Activated T-helper 1 cell treated with anti-CD3 and anti-CD28 coated beads, Interleukin-2, amount 50 U/mL, for 16 hours (primary cell): ENCODE data around the gene SPDL1.

Experiments used
- DNase-seq, 2 donors: peaks; one replicate each; pipeline ENCODE4 v3.0.0-alpha.2; 2020; ENCODE audit warnings: low read depth in 1 of 2, low spot score in 1 of 2

Gene SPDL1

GRCh38 chr5:169583424-169584220, at the start of gene SPDL1:
SPDL1 (plus strand) TSS chr5:169583773; CDS start chr5:169588417, 4,644 bp downstream.
- peak; percentile 86 to 88 for DNase-seq

- no peak for DNase-seq
Measured at GRCh38 chr5:169534311-169534880, 49.2 kb upstream of the SPDL1 start.

GRCh38 chr5:169534939-169535338, 48.6 kb upstream of the SPDL1 start:
- DNase-seq: no peak

- DNase-seq: no peak
Measured at GRCh38 chr5:169538944-169539343, 44.6 kb upstream of the SPDL1 start.

GRCh38 chr5:169542811-169543210, 40.8 kb upstream of the SPDL1 start:
- DNase-seq: no peak

- DNase-seq: no peak
Measured at GRCh38 chr5:169544264-169544950, 39.2 kb upstream of the SPDL1 start.

- no peak for DNase-seq
Measured at GRCh38 chr5:169545762-169546161, 37.8 kb upstream of the SPDL1 start.

- DNase-seq: no peak
Measured at GRCh38 chr5:169546346-169546745, 37.2 kb upstream of the SPDL1 start.

- no peak for DNase-seq
Measured at GRCh38 chr5:169547508-169547907, 36.1 kb upstream of the SPDL1 start.

GRCh38 chr5:169548315-169548714, 35.3 kb upstream of the SPDL1 start:
- no peak for DNase-seq

GRCh38 chr5:169549453-169550100, 34.0 kb upstream of the SPDL1 start:
- DNase-seq: no peak

- no peak for DNase-seq
Measured at GRCh38 chr5:169550227-169550626, 33.3 kb upstream of the SPDL1 start.

GRCh38 chr5:169551146-169551545, 32.4 kb upstream of the SPDL1 start:
- DNase-seq: no peak

GRCh38 chr5:169551696-169552095, 31.9 kb upstream of the SPDL1 start:
- DNase-seq: no peak

GRCh38 chr5:169554251-169554650, 29.3 kb upstream of the SPDL1 start:
- no peak for DNase-seq

GRCh38 chr5:169557838-169558237, 25.7 kb upstream of the SPDL1 start:
- no peak for DNase-seq

- DNase-seq: no peak
Measured at GRCh38 chr5:169561893-169562292, 21.7 kb upstream of the SPDL1 start.

- no peak for DNase-seq
Measured at GRCh38 chr5:169563369-169563768, 20.2 kb upstream of the SPDL1 start.

GRCh38 chr5:169566202-169566601, 17.4 kb upstream of the SPDL1 start:
- no peak for DNase-seq

- no peak for DNase-seq
Measured at GRCh38 chr5:169567079-169567478, 16.5 kb upstream of the SPDL1 start.

GRCh38 chr5:169569513-169569912, 14.1 kb upstream of the SPDL1 start:
- DNase-seq: no peak

- DNase-seq: no peak
Measured at GRCh38 chr5:169571355-169571754, 12.2 kb upstream of the SPDL1 start.
